Heart left ventricle (tissue), 16 donors: ENCODE data around the gene MCM8. TPM values are rescaled to one million over a fixed set of nuclear protein-coding genes. Genes with fewer than 3 reads are reported as not detected.
A peak's percentile ranks its signal among the peaks of the same experiment; 100 is the strongest.

Experiments
- ATAC-seq, 4 donors: fragments of 200-7000 bp; cut with Tn5 transposase; one replicate each; pipeline ENCODE4 v1.9.1; 2020 to 2022; ENCODE audit warnings: moderate library complexity in 4 of 4, mild to moderate bottlenecking in 3 of 4, moderate number of reproducible peaks in 1 of 4
- DNase-seq, 5 donors: peaks; one replicate each; pipeline ENCODE4 v3.0.0-alpha.2; 2020
- H3K27ac ChIP-seq, 12 donors: fragments of 200-600 bp; sonication (generic) in 4 of 12; one replicate each; pipeline versions ENCODE4 v1.5.0 to v1.8.0; 2016 to 2022; ENCODE audit warnings: mild to moderate bottlenecking in 2 of 12
- H3K27me3 ChIP-seq, 9 donors: fragments of 200-600 bp; sonication (generic) in 2 of 9; one replicate each; pipeline versions ENCODE4 v1.5.1 to v1.8.0; 2016 to 2022; ENCODE audit warnings: mild to moderate bottlenecking in 3 of 9
- H3K36me3 ChIP-seq, 9 donors: fragments of 200-600 bp; sonication (generic) in 2 of 9; one replicate each; pipeline versions ENCODE4 v1.5.0 to v1.8.0; 2018 to 2022; ENCODE audit warnings: mild to moderate bottlenecking in 2 of 9
- H3K4me1 ChIP-seq, 12 donors: fragments of 200-600 bp; sonication (generic) in 4 of 12; one replicate each; pipeline versions ENCODE4 v1.5.0 to v1.8.0; 2016 to 2022; ENCODE audit warnings: mild to moderate bottlenecking in 3 of 12
- H3K4me3 ChIP-seq, 12 donors: fragments of 200-600 bp; sonication (generic) in 4 of 12; one replicate each; pipeline versions ENCODE4 v1.5.0 to v1.8.0; 2017 to 2022; ENCODE audit warnings: mild to moderate bottlenecking in 9 of 12, moderate library complexity in 4 of 12
- H3K9me3 ChIP-seq, 12 donors: fragments of 200-600 bp; sonication (generic) in 4 of 12; one replicate each; pipeline versions ENCODE4 v1.5.0 to v1.8.0; 2016 to 2022; ENCODE audit warnings: mild to moderate bottlenecking in 1 of 12
- CTCF ChIP-seq, 12 donors: fragments of 200-600 bp; sonication (generic) in 4 of 12; IDR thresholded peaks; one replicate each; pipeline versions ENCODE4 v1.5.0 to v1.8.0; 2018 to 2022; ENCODE audit warnings: antibody characterized with exemption in 12 of 12, mild to moderate bottlenecking in 5 of 12
- POLR2A ChIP-seq, 2 donors: fragments of 450-650 bp; IDR thresholded peaks; one replicate each; pipeline ENCODE4 v1.6.1; 2017; ENCODE audit warnings: antibody characterized with exemption in 2 of 2, mild to moderate bottlenecking in 2 of 2, moderate library complexity in 2 of 2
- WGBS, 4 donors: extraction: QIAGEN DNeasy Blood & Tissue Kit in 2 of 4; methylation state at CpG; one replicate each; pipeline versions ENCODE4 v1.1.5 to v1.1.7; 2013 to 2018; 5-methylcytosine and 5-hydroxymethylcytosine counted together
- intact Hi-C, 10 donors: fragments of 100-400 bp; cut with DNase I; formaldehyde crosslinking; loops; one replicate each; pipeline versions ENCODE4 v1.11.1 to v1.14.2; 2022
- polyA plus RNA-seq, 2 donors: library from polyadenylated mRNA; stranded (reverse); fragments of 200-250 nt; gene quantifications; one replicate each; pipeline ENCODE4 v1.2.3, GENCODE V29; 2013
- total RNA-seq, 9 donors: library from RNA; depleted of rRNA in 2 of 9; stranded (reverse); fragments of >200 nt in 2 of 9; fragmentation: NEBNext Ultra II Directional in 3 of 9; extraction: Animal tissue kit (Norgen Biotek cat#: 25700) in 3 of 9; gene quantifications; one replicate each; pipeline versions ENCODE4 v1.1.0 to v1.2.4, GENCODE V29; 2016 to 2023
- donor health status: ischemic (EF 13 %, LVEDD 7.1; RV severe dilation, severe dysfunction).
- donor health status: healthy with polysubstance abuse.
- donor health status: DM: no; HTN: yes; CAD: no.
- donor health status: DM: no; HTN: no; CAD: no.
- donor health status: ischemic (EF 25% LVEDD 6.9; RV normal size, moderate dysfunction).
- donor health status: ischemic (EF 25% LVEDD 5.7; RV mildly dilated, moderate dysfunction).
- donor health status: healthy.
- donor health status: DM: yes; HTN: yes; CAD: no.
- donor health status: ischemic (EF 35%, LVEDD 5.7; RV mildly dilated, moderate dysfunction).
- donor health status: nonischemic (EF 11% LVEDD 7.7; RV severe dilation, severe dysfunction).
- donor health status: DM: yes; HTN: yes; CAD: no.
- donor health status: PGD.
- donor health status: ischemic (EF 29% LVEDD 5.4; RV normal size, mild dysfunction).
- donor health status: nonischemic (EF 23%, LVEDD 6.1; RV moderate dilation, normal function).

Gene MCM8
- total and polyA plus RNA-seq, 11 donors = 1.8 to 8.7 (median 6.5) TPM

GRCh38 chr20:5991623-5992441 lies 41.4 kb downstream of the MCM8 start:
- peaks cover 0 to 58% (median 19%) of the 10 kb centered on the region in 9 donors for H3K36me3 ChIP-seq
- no peak overlapping the region for H3K27ac ChIP-seq
- intact Hi-C loops = no loop called here
- H3K4me1 ChIP-seq = no peaks in the 10 kb centered on the region
- 90 to 96% (median 94%) methylated on average over 2 of the region's 2 CpGs for WGBS, 4 donors
- H3K9me3 ChIP-seq = no peaks in the 10 kb centered on the region
- no peak for ATAC-seq
- no peaks in the 10 kb centered on the region for H3K27me3 ChIP-seq
- H3K4me3 ChIP-seq = no peak overlapping the region
- no peak for DNase-seq
- TF ChIP-seq CTCF (IDR thresholded peaks at IDR 0.05) = no peak
- TF ChIP-seq POLR2A (IDR thresholded peaks at IDR 0.05) = no peak

GRCh38 chr20:5996765-5997164 lies 46.3 kb downstream of the MCM8 start:
- Histone ChIP-seq H3K4me1 (no peaks in the 10 kb centered on the region), H3K36me3 (peaks cover 0 to 34% (median 6%) of the 10 kb centered on the region in 9 donors), H3K4me3 (no peak overlapping the region), H3K9me3 (no peaks in the 10 kb centered on the region), H3K27ac (no peak overlapping the region), H3K27me3 (no peaks in the 10 kb centered on the region)
- no peak for TF ChIP-seq POLR2A (IDR thresholded peaks at IDR 0.05)
- no peak for TF ChIP-seq CTCF (IDR thresholded peaks at IDR 0.05)
- WGBS, 4 donors = 90 to 100% (median 98%) methylated on average over 1 of the region's 1 CpG
- ATAC-seq = peak in 1 of 4 donors; percentile 34
- no peak for DNase-seq
- intact Hi-C loops = loop anchor here in 1 of 10 donors (5.0 kb wide), 1 partner anchor 39 kb away; no protein-coding TSS in a partner anchor

GRCh38 chr20:5999783-6000182 lies 49.3 kb downstream of the MCM8 start:
- DNase-seq (no peak), ATAC-seq (no peak)
- no peak overlapping the region for H3K27ac ChIP-seq
- peaks cover 0 to 17% (median 6%) of the 10 kb centered on the region in 9 donors for H3K36me3 ChIP-seq
- no peak for TF ChIP-seq POLR2A (IDR thresholded peaks at IDR 0.05)
- no peak for TF ChIP-seq CTCF (IDR thresholded peaks at IDR 0.05)
- H3K9me3 ChIP-seq = no peaks in the 10 kb centered on the region
- no peaks in the 10 kb centered on the region for H3K27me3 ChIP-seq
- WGBS, 4 donors = 95 to 98% (median 97%) methylated on average over 9 of the region's 9 CpGs
- intact Hi-C loops = loop anchor here in 2 of 10 donors (5.0 kb wide), 3 partner anchors 42 to 472 kb away; no protein-coding TSS in a partner anchor
- H3K4me3 ChIP-seq = no peak overlapping the region
- H3K4me1 ChIP-seq = peaks cover 0 to 2% (median 0%) of the 10 kb centered on the region in 12 donors

GRCh38 chr20:6000871-6001270 lies 50.4 kb downstream of the MCM8 start:
- Histone ChIP-seq H3K27ac (no peak overlapping the region), H3K36me3 (peaks cover 0 to 8% (median 0%) of the 10 kb centered on the region in 9 donors), H3K27me3 (no peaks in the 10 kb centered on the region), H3K4me1 (peaks cover 0 to 10% (median 0%) of the 10 kb centered on the region in 12 donors), H3K4me3 (no peak overlapping the region), H3K9me3 (no peaks in the 10 kb centered on the region)
- no peak for DNase-seq
- intact Hi-C loops = loop anchor here in 1 of 10 donors (5.0 kb wide), 2 partner anchors 76 to 474 kb away; no protein-coding TSS in a partner anchor
- no peak for TF ChIP-seq POLR2A (IDR thresholded peaks at IDR 0.05)
- no peak for TF ChIP-seq CTCF (IDR thresholded peaks at IDR 0.05)
- WGBS, 4 donors = 78 to 88% (median 84%) methylated on average over 8 of the region's 8 CpGs
- no peak for ATAC-seq
